Endothelial cell of umbilical vein (primary cell): ENCODE results near the gene RAPGEF4. TPM values are rescaled to one million over a fixed set of nuclear protein-coding genes. Genes with fewer than 3 reads are reported as not detected.

Source experiments
- BruUV-seq: library from RNA; stranded (reverse); fragments of 400-500 nt; replicated peaks from 2 replicates; lab custom pipeline; 2021; lab: Mats Ljungman, UMichigan
- CTCF ChIA-PET: fragments of 300-600, 350-600 bp; sonication (Branson Sonifier 250); formaldehyde crosslinking; loops from one replicate; lab custom pipeline; 2021; ENCODE audit warnings: antibody characterized with exemption, inconsistent platforms; lab: Charles Lee
- POLR2A ChIA-PET: fragments of 300-600, 350-600 bp; sonication (Branson Sonifier 250); formaldehyde crosslinking; loops from one replicate; lab custom pipeline; 2021; ENCODE audit warnings: antibody characterized with exemption, inconsistent platforms; lab: Charles Lee
- DNase-seq: peaks from one replicate; pipeline ENCODE4 v3.0.0-alpha.2; 2011; ENCODE audit warnings: low read depth, low spot score
- FAIRE-seq: peaks from 2 replicates; lab custom pipeline; 2011; peaks lifted over from hg19 to GRCh38; lab: Jason Lieb, UNC
- H2AFZ ChIP-seq: 2 replicates; pipeline ENCODE4 v1.6.0; 2012; ENCODE audit warnings: low read depth, low read length, control low read depth, inconsistent platforms
- H3K27ac ChIP-seq: 2 replicates; pipeline ENCODE4 v1.5.1; 2011; ENCODE audit warnings: low read depth, mild to moderate bottlenecking, control low read depth, low read length, moderate library complexity; ENCODE audit not compliant: insufficient read depth
- H3K27me3 ChIP-seq, 2 experiments: 2 replicates each; pipeline versions ENCODE4 v1.6.0 to v1.6.1; 2011; ENCODE audit warnings: low read length in 2 of 2, mixed read lengths in 1 of 2; ENCODE audit not compliant: control insufficient read depth in 2 of 2, insufficient read depth in 2 of 2
- H3K36me3 ChIP-seq, 2 experiments: 2 replicates in 1 of 2; 3 replicates in 1 of 2; pipeline ENCODE4 v1.5.1; 2011; ENCODE audit warnings: low read length in 2 of 2, mild to moderate bottlenecking in 1 of 2, moderate library complexity in 1 of 2; ENCODE audit not compliant: control insufficient read depth in 2 of 2, insufficient read depth in 2 of 2; ENCODE audit errors: extremely low read depth in 1 of 2
- H3K4me1 ChIP-seq: 3 replicates; pipeline ENCODE4 v1.5.1; 2011; ENCODE audit warnings: mild to moderate bottlenecking, low read length; ENCODE audit not compliant: control insufficient read depth, insufficient read depth; ENCODE audit errors: extremely low read depth
- H3K4me2 ChIP-seq: 2 replicates; pipeline ENCODE4 v1.6.1; 2011; ENCODE audit warnings: low read length, control low read depth, mixed read lengths; ENCODE audit not compliant: insufficient read depth
- H3K4me3 ChIP-seq, 3 experiments: fragments of 200-600 bp in 1 of 3; sonication (generic), shearing (Covaris generic) in 1 of 3; replicated peaks in 1 of 3; 2 replicates each; pipeline ENCODE4 v1.5.1; 2011 to 2016; ENCODE audit warnings: control low read depth in 3 of 3, low read length in 3 of 3, mild to moderate bottlenecking in 2 of 3, inconsistent platforms in 1 of 3, low read depth in 1 of 3, moderate library complexity in 1 of 3; ENCODE audit not compliant: insufficient read depth in 1 of 3
- H3K79me2 ChIP-seq: 2 replicates; pipeline ENCODE4 v1.6.0; 2012; ENCODE audit warnings: low read length, inconsistent platforms; ENCODE audit not compliant: control insufficient read depth, insufficient read depth
- H3K9ac ChIP-seq: replicated peaks from 2 replicates; pipeline ENCODE3; 2011; ENCODE audit warnings: low read length, control low read depth; ENCODE audit not compliant: insufficient read depth; ENCODE audit errors: extremely low read depth
- H3K9me1 ChIP-seq: replicated peaks from 3 replicates; pipeline ENCODE4 v1.6.0; 2011; ENCODE audit warnings: mild to moderate bottlenecking, low read length; ENCODE audit not compliant: control insufficient read depth, insufficient read depth; ENCODE audit errors: extremely low read depth
- H3K9me3 ChIP-seq: replicated peaks from 2 replicates; pipeline ENCODE4 v1.5.1; 2012; ENCODE audit warnings: low read length, inconsistent platforms; ENCODE audit not compliant: control insufficient read depth, insufficient read depth
- H4K20me1 ChIP-seq: replicated peaks from 2 replicates; pipeline ENCODE3; 2011; ENCODE audit warnings: mild to moderate bottlenecking, low read length; ENCODE audit not compliant: control insufficient read depth, insufficient read depth; ENCODE audit errors: extremely low read depth
- EZH2 ChIP-seq: IDR thresholded peaks from 2 replicates; pipeline ENCODE4 v1.6.1; 2012; ENCODE audit warnings: borderline replicate concordance, low read depth, mild to moderate bottlenecking, moderate library complexity, low read length, inconsistent platforms; ENCODE audit not compliant: severe bottlenecking
- FOS ChIP-seq: IDR thresholded peaks from 2 replicates; pipeline ENCODE4 v1.6.1; 2011; ENCODE audit warnings: mild to moderate bottlenecking, low read length, moderate library complexity, borderline replicate concordance; ENCODE audit not compliant: insufficient read depth
- GATA2 ChIP-seq: IDR thresholded peaks from 2 replicates; pipeline ENCODE4 v1.7.0; 2011; ENCODE audit warnings: low read depth, mild to moderate bottlenecking, moderate library complexity, mixed read lengths, low read length; ENCODE audit not compliant: insufficient read length, insufficient read depth
- JUN ChIP-seq: IDR thresholded peaks from 2 replicates; pipeline ENCODE4 v1.6.1; 2011; ENCODE audit warnings: borderline replicate concordance, low read depth; ENCODE audit not compliant: insufficient read length, insufficient read depth
- MYC ChIP-seq: IDR thresholded peaks from one replicate; pipeline ENCODE4 v1.6.1; 2011; ENCODE audit warnings: mild to moderate bottlenecking, low read depth, low read length
- POLR2A ChIP-seq: IDR thresholded peaks from 2 replicates; pipeline ENCODE4 v1.6.1; 2012; ENCODE audit warnings: low read depth, mild to moderate bottlenecking, control low read depth, low read length
- POLR2AphosphoS5 ChIP-seq: IDR thresholded peaks from 2 replicates; pipeline ENCODE4 v1.6.1; 2012; ENCODE audit warnings: low read depth, mild to moderate bottlenecking, control low read depth, low read length, moderate library complexity; ENCODE audit not compliant: insufficient read depth
- dilution Hi-C: fragments of 300-500 bp; cut with MboI; formaldehyde crosslinking; loops from one replicate; pipeline ENCODE4 v1.15.0; 2019; ENCODE audit warnings: low sequenced_read_pairs; ENCODE audit not compliant: extremely low pct_ligation_motif_present
- intact Hi-C: fragments of 100-400 bp; cut with micrococcal nuclease; formaldehyde crosslinking; loops from one replicate; pipeline ENCODE4 v1.10.0; 2022
- polyA plus RNA-seq, 4 experiments: library from polyadenylated mRNA; depleted of rRNA in 3 of 4; stranded (reverse) in 3 of 4; unstranded in 1 of 4; fragments of >200 nt; gene quantifications; 2 replicates each; pipeline versions ENCODE4 v1.2.1 to v1.2.3, GENCODE V29; 2011 to 2012; ENCODE audit warnings: missing spikeins in 1 of 4
- total RNA-seq: library from RNA; stranded (reverse); gene quantifications from 2 replicates; pipeline ENCODE4 v1.2.3, GENCODE V29; 2021
- TF ChIP-seq, protein P1 (sequence below), 2 donors: IDR thresholded peaks; 1 replicate in 1 of 2; 2 replicates in 1 of 2; pipeline ENCODE4 v1.5.1; 2011; ENCODE audit warnings: low read length in 2 of 2, mild to moderate bottlenecking in 2 of 2, moderate library complexity in 2 of 2, control low read depth in 1 of 2, inconsistent platforms in 1 of 2, low read depth in 1 of 2; ENCODE audit not compliant: insufficient read depth in 1 of 2; ENCODE audit errors: extremely low read depth in 1 of 2
- TF ChIP-seq, protein P2 (sequence below): IDR thresholded peaks from 2 replicates; pipeline ENCODE4 v1.6.1; 2011; ENCODE audit not compliant: insufficient read depth, insufficient read length

RAPGEF4 gene
- total and polyA plus RNA-seq, 2 donors (not counting 3 experiments of a cell fraction or from before 2014, with no cell fraction given): 7.2 to 9.2 TPM

DNA sequence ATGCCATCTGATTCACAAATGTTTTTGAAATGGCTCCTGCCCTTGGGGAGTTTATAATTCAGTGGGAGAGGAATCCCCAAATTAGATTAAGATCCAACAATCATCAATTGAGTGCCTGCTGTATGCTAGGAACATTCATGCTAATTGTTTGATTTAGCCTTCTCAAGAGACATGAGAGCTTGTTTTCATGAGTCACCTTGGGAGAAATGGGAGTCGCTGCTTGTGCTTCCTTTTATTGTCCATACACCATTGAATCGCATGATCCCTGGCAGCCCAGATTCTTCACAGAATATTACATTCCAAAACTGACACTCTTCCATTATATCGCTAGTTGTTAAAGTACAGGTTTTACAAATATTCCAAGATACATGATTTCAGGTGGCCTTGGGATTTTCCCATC lies 234.0 kb downstream of the RAPGEF4 start:
- FAIRE-seq: peak; percentile 84
- peak; percentile 57 for TF ChIP-seq JUN
- TF ChIP-seq POLR2A: no peak
- TF ChIP-seq, protein P1, sequence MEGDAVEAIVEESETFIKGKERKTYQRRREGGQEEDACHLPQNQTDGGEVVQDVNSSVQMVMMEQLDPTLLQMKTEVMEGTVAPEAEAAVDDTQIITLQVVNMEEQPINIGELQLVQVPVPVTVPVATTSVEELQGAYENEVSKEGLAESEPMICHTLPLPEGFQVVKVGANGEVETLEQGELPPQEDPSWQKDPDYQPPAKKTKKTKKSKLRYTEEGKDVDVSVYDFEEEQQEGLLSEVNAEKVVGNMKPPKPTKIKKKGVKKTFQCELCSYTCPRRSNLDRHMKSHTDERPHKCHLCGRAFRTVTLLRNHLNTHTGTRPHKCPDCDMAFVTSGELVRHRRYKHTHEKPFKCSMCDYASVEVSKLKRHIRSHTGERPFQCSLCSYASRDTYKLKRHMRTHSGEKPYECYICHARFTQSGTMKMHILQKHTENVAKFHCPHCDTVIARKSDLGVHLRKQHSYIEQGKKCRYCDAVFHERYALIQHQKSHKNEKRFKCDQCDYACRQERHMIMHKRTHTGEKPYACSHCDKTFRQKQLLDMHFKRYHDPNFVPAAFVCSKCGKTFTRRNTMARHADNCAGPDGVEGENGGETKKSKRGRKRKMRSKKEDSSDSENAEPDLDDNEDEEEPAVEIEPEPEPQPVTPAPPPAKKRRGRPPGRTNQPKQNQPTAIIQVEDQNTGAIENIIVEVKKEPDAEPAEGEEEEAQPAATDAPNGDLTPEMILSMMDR (IDR thresholded peaks at IDR 0.05; ENCODE audit: extremely low read depth in 1 of 2, insufficient read depth in 1 of 2, low read depth in 1 of 2, low read length in 2 of 2): no peak
- TF ChIP-seq MYC: no peak
- TF ChIP-seq POLR2AphosphoS5: no peak
- no peak for TF ChIP-seq GATA2
- TF ChIP-seq, protein P2, sequence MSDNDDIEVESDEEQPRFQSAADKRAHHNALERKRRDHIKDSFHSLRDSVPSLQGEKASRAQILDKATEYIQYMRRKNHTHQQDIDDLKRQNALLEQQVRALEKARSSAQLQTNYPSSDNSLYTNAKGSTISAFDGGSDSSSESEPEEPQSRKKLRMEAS: no peak
- TF ChIP-seq FOS: peak; percentile 78
- no peak for TF ChIP-seq EZH2
- ChIA-PET CTCF (interaction anchor here (0.6 to 4.8 kb wide), 11 partner anchors 10 to 156 kb away, joined by 3 to 54 read pairs (median 4); no protein-coding TSS in a partner anchor), POLR2A (interaction anchor here (0.7 kb wide), 1 partner anchor 9 kb away, joined by 3 read pairs; no protein-coding TSS in a partner anchor)
- H3K4me1 ChIP-seq: peaks cover 46% of the 10 kb centered on the region
- BruUV-seq: no TSS peak
- H3K9me1 ChIP-seq: no peaks in the 10 kb centered on the region
- H4K20me1 ChIP-seq: no peaks in the 10 kb centered on the region
- intact Hi-C loops: loop anchor here (1.0 to 5.0 kb wide), 2 partner anchors 108 to 133 kb away; partner anchors contain the start of gene MAP3K20
- peak overlapping the region; percentile 62 for H3K27ac ChIP-seq
- H3K27me3 ChIP-seq: no peaks in the 10 kb centered on the region
- no peak overlapping the region for H3K4me3 ChIP-seq
- H3K36me3 ChIP-seq: peaks cover 0 to 3% of the 10 kb centered on the region in 2 experiments
- no peak overlapping the region for H2AFZ ChIP-seq
- H3K9me3 ChIP-seq: no peaks in the 10 kb centered on the region
- DNase-seq: peak; percentile 78
- H3K79me2 ChIP-seq: no peaks in the 10 kb centered on the region
- H3K4me2 ChIP-seq: peak overlapping the region; percentile 19
- dilution Hi-C loops: no loop called here
- no peak overlapping the region for H3K9ac ChIP-seq
